Gastroesophageal sphincter (tissue), 4 donors: ENCODE data around the gene ARID2. TPM values are rescaled to one million over a fixed set of nuclear protein-coding genes. Genes with fewer than 3 reads are reported as not detected.

Experiments used
- ATAC-seq: fragments of 150-250 bp; one replicate; pipeline ENCODE4 v1.9.1; 2016; ENCODE audit warnings: mild to moderate bottlenecking, moderate library complexity
- H3K27ac ChIP-seq, 4 donors: fragments of 200-600 bp; sonication (generic) in 3 of 4; 1 replicate in 3 of 4; 2 replicates in 1 of 4; pipeline ENCODE4 v1.5.1; 2016 to 2019
- H3K27me3 ChIP-seq: fragments of 200-600 bp; sonication (generic); one replicate; pipeline ENCODE4 v1.5.1; 2019
- H3K36me3 ChIP-seq, 2 donors: fragments of 200-600 bp; sonication (generic); one replicate each; pipeline ENCODE4 v1.5.1; 2019; ENCODE audit warnings: control low read depth in 1 of 2
- H3K4me1 ChIP-seq, 3 donors: fragments of 200-600 bp; sonication (generic); 1 replicate in 2 of 3; 2 replicates in 1 of 3; pipeline ENCODE4 v1.5.1; 2016 to 2019; ENCODE audit warnings: control low read depth in 2 of 3
- H3K4me3 ChIP-seq, 2 donors: fragments of 200-600 bp; sonication (generic); one replicate each; pipeline ENCODE4 v1.5.1; 2019; ENCODE audit warnings: mild to moderate bottlenecking in 1 of 2, moderate library complexity in 1 of 2
- H3K9me3 ChIP-seq, 3 donors: fragments of 200-600 bp; sonication (generic); one replicate each; pipeline ENCODE4 v1.5.1; 2017 to 2019; ENCODE audit warnings: control low read depth in 2 of 3
- EP300 ChIP-seq: sonication (generic); formaldehyde crosslinking; IDR thresholded peaks from one replicate; pipeline ENCODE4 v1.6.1; 2017; ENCODE audit warnings: antibody characterized with exemption, mild to moderate bottlenecking
- POLR2A ChIP-seq, 2 donors: fragments of 450-650 bp; IDR thresholded peaks; one replicate each; pipeline ENCODE4 v1.6.1; 2017; ENCODE audit warnings: antibody characterized with exemption in 2 of 2, mild to moderate bottlenecking in 2 of 2, moderate library complexity in 1 of 2
- POLR2AphosphoS5 ChIP-seq: sonication (generic); formaldehyde crosslinking; IDR thresholded peaks from one replicate; pipeline ENCODE4 v1.6.1; 2017; ENCODE audit warnings: antibody characterized with exemption
- WGBS, 2 donors: methylation state at CpG; one replicate each; pipeline ENCODE4 v1.1.5; 2018; ENCODE audit warnings: low coverage in 1 of 2; 5-methylcytosine and 5-hydroxymethylcytosine counted together
- total RNA-seq, 4 donors: library from RNA; depleted of rRNA; stranded (reverse); fragments of >200 nt; gene quantifications; one replicate each; pipeline ENCODE4 v1.1.0, GENCODE V29; 2016
- TF ChIP-seq, protein P1 (sequence below), 4 experiments: fragments of 200-600 bp in 2 of 4; fragments of 450-650 bp in 2 of 4; sonication (generic) in 1 of 4; IDR thresholded peaks; one replicate each; pipeline ENCODE4 v1.5.1; 2017 to 2019; ENCODE audit warnings: antibody characterized with exemption in 4 of 4, mild to moderate bottlenecking in 2 of 4, moderate library complexity in 2 of 4

Gene ARID2
- total RNA-seq, 4 donors from 2014 or later = 28.9 to 49.0 (median 32.1) TPM

GRCh38 chr12:45732936-45733335 is 3.4 kb downstream of the ARID2 start:
- no peak for ATAC-seq
- H3K27ac ChIP-seq = peak overlapping the region; percentile 31 to 100 (median 71)
- TF ChIP-seq POLR2A (IDR thresholded peaks at IDR 0.05) (no peak), EP300 (no peak), POLR2AphosphoS5 (no peak)
- TF ChIP-seq, protein P1, sequence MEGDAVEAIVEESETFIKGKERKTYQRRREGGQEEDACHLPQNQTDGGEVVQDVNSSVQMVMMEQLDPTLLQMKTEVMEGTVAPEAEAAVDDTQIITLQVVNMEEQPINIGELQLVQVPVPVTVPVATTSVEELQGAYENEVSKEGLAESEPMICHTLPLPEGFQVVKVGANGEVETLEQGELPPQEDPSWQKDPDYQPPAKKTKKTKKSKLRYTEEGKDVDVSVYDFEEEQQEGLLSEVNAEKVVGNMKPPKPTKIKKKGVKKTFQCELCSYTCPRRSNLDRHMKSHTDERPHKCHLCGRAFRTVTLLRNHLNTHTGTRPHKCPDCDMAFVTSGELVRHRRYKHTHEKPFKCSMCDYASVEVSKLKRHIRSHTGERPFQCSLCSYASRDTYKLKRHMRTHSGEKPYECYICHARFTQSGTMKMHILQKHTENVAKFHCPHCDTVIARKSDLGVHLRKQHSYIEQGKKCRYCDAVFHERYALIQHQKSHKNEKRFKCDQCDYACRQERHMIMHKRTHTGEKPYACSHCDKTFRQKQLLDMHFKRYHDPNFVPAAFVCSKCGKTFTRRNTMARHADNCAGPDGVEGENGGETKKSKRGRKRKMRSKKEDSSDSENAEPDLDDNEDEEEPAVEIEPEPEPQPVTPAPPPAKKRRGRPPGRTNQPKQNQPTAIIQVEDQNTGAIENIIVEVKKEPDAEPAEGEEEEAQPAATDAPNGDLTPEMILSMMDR (IDR thresholded peaks at IDR 0.05) = no peak
- peak overlapping the region in 1 of 2 donors; percentile 93 for H3K4me3 ChIP-seq
- no peaks in the 10 kb centered on the region for H3K36me3 ChIP-seq
- H3K9me3 ChIP-seq = no peaks in the 10 kb centered on the region
- no peaks in the 10 kb centered on the region for H3K27me3 ChIP-seq
- peaks cover 8 to 53% (median 8%) of the 10 kb centered on the region in 3 donors for H3K4me1 ChIP-seq

- Histone ChIP-seq H3K27me3 (no peaks in the 10 kb centered on the region), H3K36me3 (no peaks in the 10 kb centered on the region), H3K4me1 (peaks cover 8 to 55% (median 8%) of the 10 kb centered on the region in 3 donors), H3K9me3 (no peaks in the 10 kb centered on the region), H3K4me3 (no peak overlapping the region), H3K27ac (no peak overlapping the region)
- TF ChIP-seq, protein P1 (IDR thresholded peaks at IDR 0.05) = no peak
- TF ChIP-seq EP300 = no peak
- TF ChIP-seq POLR2A (IDR thresholded peaks at IDR 0.05) = no peak
- TF ChIP-seq POLR2AphosphoS5 = no peak
- no peak for ATAC-seq
These were observed 8.1 kb downstream of the ARID2 start for GRCh38 chr12:45737638-45738037.

- TF ChIP-seq POLR2A (IDR thresholded peaks at IDR 0.05) (no peak), POLR2AphosphoS5 (no peak), EP300 (no peak)
- TF ChIP-seq, protein P1 (IDR thresholded peaks at IDR 0.05) = no peak
- peaks cover 0 to 55% (median 0%) of the 10 kb centered on the region in 3 donors for H3K4me1 ChIP-seq
- H3K27ac ChIP-seq = no peak overlapping the region
- 92 to 100% methylated on average over 1 of the region's 1 CpG for WGBS, 2 donors
- H3K9me3 ChIP-seq = no peaks in the 10 kb centered on the region
- H3K4me3 ChIP-seq = no peak overlapping the region
- no peaks in the 10 kb centered on the region for H3K27me3 ChIP-seq
- H3K36me3 ChIP-seq = peaks cover 0 to 4% of the 10 kb centered on the region in 2 donors
- ATAC-seq = no peak
These were observed 13.1 kb downstream of the ARID2 start for GRCh38 chr12:45742590-45742989.

GRCh38 chr12:45743247-45743646 is 13.7 kb downstream of the ARID2 start:
- Histone ChIP-seq H3K27ac (no peak overlapping the region), H3K36me3 (peaks cover 0 to 4% of the 10 kb centered on the region in 2 donors), H3K4me1 (peaks cover 0 to 55% (median 0%) of the 10 kb centered on the region in 3 donors), H3K9me3 (no peaks in the 10 kb centered on the region), H3K27me3 (no peaks in the 10 kb centered on the region), H3K4me3 (no peak overlapping the region)
- ATAC-seq = no peak
- no peak for TF ChIP-seq EP300
- TF ChIP-seq POLR2AphosphoS5 = no peak
- TF ChIP-seq, protein P1 (IDR thresholded peaks at IDR 0.05) = no peak
- no peak for TF ChIP-seq POLR2A (IDR thresholded peaks at IDR 0.05)
- 91% methylated on average over 2 of the region's 2 CpGs; no CpG with 5 or more reads in 1 of the 2 donors for WGBS, 2 donors

GRCh38 chr12:45745861-45746277 is 16.4 kb downstream of the ARID2 start:
- Histone ChIP-seq H3K36me3 (peaks cover 0 to 4% of the 10 kb centered on the region in 2 donors), H3K27me3 (no peaks in the 10 kb centered on the region), H3K4me3 (no peak overlapping the region), H3K9me3 (no peaks in the 10 kb centered on the region), H3K4me1 (peaks cover 0 to 36% (median 2%) of the 10 kb centered on the region in 3 donors), H3K27ac (no peak overlapping the region)
- WGBS, 2 donors = 57 to 87% methylated on average over 1 of the region's 1 CpG
- ATAC-seq = no peak
- no peak for TF ChIP-seq EP300
- no peak for TF ChIP-seq POLR2AphosphoS5
- TF ChIP-seq, protein P1 (IDR thresholded peaks at IDR 0.05) = peak in 3 of 4 experiments; percentile 25 to 38 (median 36)
